Dendritic cell treated with granulocyte-macrophage colony-stimulating factor and Interleukin-4, amounts not matched to agents 40 ng/mL and 50 ng/mL, for 4 days (primary cell): Measurements from ENCODE around the gene NXPH3.

ENCODE experiments used
- H3K27ac Mint-ChIP-seq: one replicate; pipeline ENCODE4 v1.8.0; 2022; ENCODE audit warnings: mild to moderate bottlenecking, mixed read lengths
- H3K27me3 Mint-ChIP-seq: one replicate; pipeline ENCODE4 v1.8.0; 2022; ENCODE audit warnings: mild to moderate bottlenecking, mixed read lengths
- H3K36me3 Mint-ChIP-seq: one replicate; pipeline ENCODE4 v1.8.0; 2022; ENCODE audit warnings: low read depth, mixed read lengths
- H3K4me1 Mint-ChIP-seq: one replicate; pipeline ENCODE4 v1.8.0; 2022; ENCODE audit warnings: low read depth, mixed read lengths
- H3K4me3 Mint-ChIP-seq: one replicate; pipeline ENCODE4 v1.8.0; 2022; ENCODE audit warnings: mild to moderate bottlenecking, moderate library complexity, mixed read lengths
- H3K9me3 Mint-ChIP-seq: one replicate; pipeline ENCODE4 v1.8.0; 2022; ENCODE audit warnings: mixed read lengths
- intact Hi-C: fragments of 100-400 bp; cut with micrococcal nuclease; formaldehyde crosslinking; loops from one replicate; pipeline ENCODE4 v1.15.0; 2022

The NXPH3 gene

GRCh38 chr17:49583889-49584288 is 8.2 kb downstream of the NXPH3 start:
- peaks cover 10% of the 10 kb centered on the region for H3K4me1 Mint-ChIP-seq
- H3K27me3 Mint-ChIP-seq = peaks cover 16% of the 10 kb centered on the region
- no peak overlapping the region for H3K4me3 Mint-ChIP-seq
- H3K27ac Mint-ChIP-seq = no peak overlapping the region
- H3K9me3 Mint-ChIP-seq = no peaks in the 10 kb centered on the region
- intact Hi-C loops = no loop called here
- peaks cover 16% of the 10 kb centered on the region for H3K36me3 Mint-ChIP-seq

GRCh38 chr17:49585422-49586027 is 9.9 kb downstream of the NXPH3 start:
- Mint-ChIP-seq H3K27ac (no peak overlapping the region), H3K27me3 (peaks cover 6% of the 10 kb centered on the region), H3K36me3 (peaks cover 26% of the 10 kb centered on the region), H3K4me3 (no peak overlapping the region), H3K9me3 (no peaks in the 10 kb centered on the region), H3K4me1 (peaks cover under 1% of the 10 kb centered on the region)
- intact Hi-C loops = no loop called here

DNA sequence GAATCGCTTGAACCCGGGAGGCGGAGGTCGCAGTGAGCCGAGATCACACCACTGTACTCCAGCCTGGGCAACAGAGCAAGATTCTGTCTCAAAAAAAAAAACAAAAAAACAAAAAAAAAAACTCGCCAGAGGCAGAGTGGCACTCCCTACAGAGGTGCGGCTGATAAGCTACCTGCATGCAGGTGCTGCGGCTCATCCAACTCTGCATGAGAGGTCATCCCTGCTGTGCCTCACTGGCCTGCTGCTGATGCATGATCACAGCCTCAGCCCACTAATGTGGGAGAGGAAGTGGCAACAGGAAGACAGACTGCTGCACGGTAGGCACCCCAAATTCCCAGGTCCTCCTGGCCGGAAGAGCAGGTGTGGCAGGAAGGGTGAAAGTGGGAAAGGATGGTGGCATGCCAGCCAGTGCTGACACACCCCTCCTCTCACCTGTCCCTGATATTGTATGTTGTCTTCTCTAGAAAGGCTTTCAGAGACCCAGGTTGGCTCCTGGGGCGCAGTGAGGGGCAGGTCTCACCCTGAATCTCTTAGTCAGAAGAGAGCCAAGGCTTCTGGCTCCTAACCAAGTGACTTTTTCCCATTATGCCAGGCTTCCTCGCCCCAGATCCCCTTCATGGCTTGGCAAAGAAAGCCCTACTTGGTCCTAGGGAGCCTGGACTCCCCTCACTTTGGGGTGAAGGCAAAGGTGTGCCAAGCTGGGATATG is 11.8 kb downstream of the NXPH3 start:
- intact Hi-C loops = no loop called here
- Mint-ChIP-seq H3K27ac (no peak overlapping the region), H3K4me1 (no peaks in the 10 kb centered on the region), H3K36me3 (peaks cover 46% of the 10 kb centered on the region), H3K4me3 (no peak overlapping the region), H3K9me3 (no peaks in the 10 kb centered on the region), H3K27me3 (no peaks in the 10 kb centered on the region)

GRCh38 chr17:49588312-49588711 is 12.6 kb downstream of the NXPH3 start:
- H3K4me3 Mint-ChIP-seq = no peak overlapping the region
- H3K36me3 Mint-ChIP-seq = peaks cover 47% of the 10 kb centered on the region
- H3K4me1 Mint-ChIP-seq = no peaks in the 10 kb centered on the region
- intact Hi-C loops = no loop called here
- no peak overlapping the region for H3K27ac Mint-ChIP-seq
- no peaks in the 10 kb centered on the region for H3K27me3 Mint-ChIP-seq
- H3K9me3 Mint-ChIP-seq = no peaks in the 10 kb centered on the region

DNA sequence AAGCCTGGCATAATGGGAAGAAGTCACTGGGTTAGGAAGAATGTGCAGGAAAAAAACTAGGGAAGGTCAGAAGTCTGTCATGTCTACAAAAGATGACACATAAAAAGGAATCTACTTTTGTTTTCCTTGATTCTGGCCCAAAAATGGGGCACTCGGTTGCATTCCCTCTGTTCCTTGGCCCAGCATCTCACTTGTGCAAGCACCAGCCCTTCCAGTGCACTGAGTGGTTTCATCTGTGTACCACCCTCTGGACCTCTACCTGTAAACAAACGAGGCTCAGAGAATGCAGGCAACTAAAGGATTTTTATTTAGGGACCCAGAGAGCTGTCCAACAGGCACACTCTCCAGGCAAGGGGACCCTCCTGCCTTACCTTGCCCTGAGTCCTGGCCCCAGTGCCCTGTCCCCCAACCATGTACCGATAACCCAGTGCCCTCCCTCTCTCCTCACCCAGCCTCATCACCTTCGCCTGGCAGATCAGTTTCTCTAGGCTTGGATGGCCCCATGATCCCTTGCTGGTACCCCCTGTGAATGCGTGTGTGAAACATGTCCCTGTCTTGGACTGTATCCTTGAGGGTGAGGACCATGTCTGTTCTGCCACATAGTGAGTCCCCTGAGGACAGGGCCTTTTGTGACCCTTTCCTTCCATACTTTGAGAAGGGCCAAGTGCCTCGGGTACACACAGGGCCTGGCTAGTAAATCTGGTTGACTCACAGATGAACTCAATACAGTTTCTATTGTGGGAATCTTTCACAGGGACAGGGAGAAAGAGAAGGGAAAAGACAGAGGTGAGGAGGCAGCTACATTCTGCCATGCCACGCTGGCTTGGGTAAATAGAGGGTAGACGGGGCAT is 13.3 kb downstream of the NXPH3 start:
- Mint-ChIP-seq H3K27me3 (no peaks in the 10 kb centered on the region), H3K36me3 (peaks cover 47% of the 10 kb centered on the region), H3K4me1 (no peaks in the 10 kb centered on the region), H3K27ac (no peak overlapping the region), H3K4me3 (no peak overlapping the region), H3K9me3 (no peaks in the 10 kb centered on the region)
- intact Hi-C loops = no loop called here

DNA sequence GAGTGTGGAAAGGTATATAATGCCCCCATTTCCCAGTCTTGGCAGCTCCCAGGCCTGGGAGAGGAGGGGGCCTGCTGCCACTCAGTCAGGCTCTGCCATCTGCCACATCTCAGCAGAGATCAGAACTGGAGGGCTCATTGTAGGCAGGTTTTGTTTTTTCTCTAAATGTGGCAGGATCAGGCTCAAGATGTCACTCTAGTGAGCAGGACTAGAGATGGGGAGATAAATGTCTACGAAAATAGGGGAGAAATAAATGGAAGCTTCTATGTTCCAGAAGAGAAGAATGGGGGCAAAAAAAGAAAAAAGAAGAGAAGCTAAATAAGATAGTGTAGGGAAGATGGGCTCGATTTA is 13.9 kb downstream of the NXPH3 start:
- Mint-ChIP-seq H3K36me3 (peaks cover 47% of the 10 kb centered on the region), H3K9me3 (no peaks in the 10 kb centered on the region), H3K27ac (no peak overlapping the region), H3K4me1 (no peaks in the 10 kb centered on the region), H3K27me3 (no peaks in the 10 kb centered on the region), H3K4me3 (no peak overlapping the region)
- intact Hi-C loops = no loop called here

- no peak overlapping the region for H3K27ac Mint-ChIP-seq
- H3K4me1 Mint-ChIP-seq = no peaks in the 10 kb centered on the region
- H3K9me3 Mint-ChIP-seq = no peaks in the 10 kb centered on the region
- intact Hi-C loops = no loop called here
- H3K4me3 Mint-ChIP-seq = no peak overlapping the region
- no peaks in the 10 kb centered on the region for H3K27me3 Mint-ChIP-seq
- H3K36me3 Mint-ChIP-seq = peaks cover 57% of the 10 kb centered on the region
These were observed 15.2 kb downstream of the NXPH3 start for GRCh38 chr17:49590874-49591273.

GRCh38 chr17:49592263-49592662 is 16.6 kb downstream of the NXPH3 start:
- Mint-ChIP-seq H3K4me3 (no peak overlapping the region), H3K9me3 (no peaks in the 10 kb centered on the region), H3K27me3 (no peaks in the 10 kb centered on the region), H3K27ac (no peak overlapping the region), H3K4me1 (peaks cover 11% of the 10 kb centered on the region), H3K36me3 (peaks cover 70% of the 10 kb centered on the region)
- intact Hi-C loops = no loop called here

- intact Hi-C loops = no loop called here
- H3K9me3 Mint-ChIP-seq = no peaks in the 10 kb centered on the region
- H3K36me3 Mint-ChIP-seq = peaks cover 80% of the 10 kb centered on the region
- no peak overlapping the region for H3K4me3 Mint-ChIP-seq
- no peaks in the 10 kb centered on the region for H3K27me3 Mint-ChIP-seq
- peaks cover 24% of the 10 kb centered on the region for H3K4me1 Mint-ChIP-seq
- no peak overlapping the region for H3K27ac Mint-ChIP-seq
These were observed 19.7 kb downstream of the NXPH3 start for GRCh38 chr17:49595328-49595727.

DNA sequence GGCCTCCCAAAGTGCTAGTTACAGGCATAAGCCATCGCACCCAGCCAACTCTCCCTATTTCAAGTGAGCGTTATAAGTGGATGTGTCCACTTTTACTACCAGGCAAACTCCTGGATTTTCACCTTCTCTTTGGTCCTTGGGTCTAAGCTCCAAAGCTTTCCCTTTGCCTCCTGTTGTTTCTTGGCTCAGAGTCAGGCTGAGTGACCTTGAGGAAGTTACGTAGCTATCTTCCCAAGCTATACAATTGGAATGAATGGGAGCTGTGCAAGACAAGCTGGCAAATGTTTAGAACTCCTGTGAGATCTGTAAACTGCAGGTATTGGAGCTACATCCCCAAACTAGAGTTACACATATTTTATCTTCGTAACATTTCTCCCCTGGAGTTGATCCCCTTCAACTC is 20.3 kb downstream of the NXPH3 start:
- Mint-ChIP-seq H3K9me3 (no peaks in the 10 kb centered on the region), H3K4me1 (peaks cover 24% of the 10 kb centered on the region), H3K27me3 (no peaks in the 10 kb centered on the region), H3K4me3 (no peak overlapping the region), H3K27ac (no peak overlapping the region), H3K36me3 (peaks cover 80% of the 10 kb centered on the region)
- intact Hi-C loops = no loop called here

DNA sequence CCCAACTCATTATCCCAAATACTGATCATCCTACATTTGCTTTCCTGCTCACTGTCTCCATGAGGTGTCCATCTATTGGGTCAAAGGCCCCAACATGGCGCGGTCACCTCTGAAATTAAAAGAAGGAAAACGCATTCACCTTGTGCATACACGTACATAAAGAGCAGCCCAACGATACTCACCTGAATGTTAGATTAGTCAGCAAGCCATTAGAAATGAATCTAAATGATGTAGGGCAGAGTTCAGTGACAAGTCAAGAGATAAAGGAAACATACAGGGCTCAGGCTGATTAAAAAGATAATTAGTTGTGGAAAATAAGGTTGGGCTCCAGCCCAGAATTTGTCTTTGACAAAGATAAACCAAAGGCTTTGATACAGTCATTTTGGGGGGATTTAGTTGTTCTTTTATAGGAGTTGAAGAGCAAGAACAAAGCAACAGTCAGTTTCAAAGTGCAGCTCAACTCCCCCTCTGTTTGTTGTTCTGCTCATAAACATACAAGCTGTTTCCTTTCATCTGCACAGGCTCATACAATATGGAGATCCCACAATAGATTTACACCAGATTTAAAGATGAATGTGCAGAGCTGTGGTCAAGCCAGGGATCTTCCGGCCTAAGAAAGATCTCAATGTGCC is 21.1 kb downstream of the NXPH3 start:
- H3K36me3 Mint-ChIP-seq = peaks cover 80% of the 10 kb centered on the region
- peak overlapping the region; percentile 58 for H3K27ac Mint-ChIP-seq
- H3K4me1 Mint-ChIP-seq = peaks cover 27% of the 10 kb centered on the region
- H3K9me3 Mint-ChIP-seq = no peaks in the 10 kb centered on the region
- H3K27me3 Mint-ChIP-seq = no peaks in the 10 kb centered on the region
- H3K4me3 Mint-ChIP-seq = no peak overlapping the region
- intact Hi-C loops = no loop called here

- H3K4me3 Mint-ChIP-seq = no peak overlapping the region
- H3K36me3 Mint-ChIP-seq = peaks cover 79% of the 10 kb centered on the region
- peaks cover 32% of the 10 kb centered on the region for H3K4me1 Mint-ChIP-seq
- no peaks in the 10 kb centered on the region for H3K27me3 Mint-ChIP-seq
- intact Hi-C loops = no loop called here
- no peaks in the 10 kb centered on the region for H3K9me3 Mint-ChIP-seq
- peak overlapping the region; percentile 58 for H3K27ac Mint-ChIP-seq
These were observed 21.8 kb downstream of the NXPH3 start for GRCh38 chr17:49597436-49597835.

- Mint-ChIP-seq H3K9me3 (no peaks in the 10 kb centered on the region), H3K27ac (peak overlapping the region; percentile 58), H3K4me1 (peaks cover 39% of the 10 kb centered on the region), H3K4me3 (no peak overlapping the region), H3K27me3 (no peaks in the 10 kb centered on the region), H3K36me3 (peaks cover 79% of the 10 kb centered on the region)
- intact Hi-C loops = no loop called here
These were observed 22.4 kb downstream of the NXPH3 start for GRCh38 chr17:49597928-49598655.
